ENCODE measurements around the gene LNPEP. TPM values are rescaled to one million over a fixed set of nuclear protein-coding genes. Genes with fewer than 3 reads are reported as not detected.
"Not testable (repeated sequence)": the region's sequence is repeated elsewhere in the genome, so short reads cannot be mapped to it uniquely, and the experiment has no call there.

The LNPEP gene
- total RNA-seq, 2 experiments from 2014 or later: 45.8 to 46.7 TPM

GRCh38 chr5:97078958-97079743, 143.3 kb downstream of the LNPEP start:
- intact Hi-C loops (cut with DNase I, micrococcal nuclease): no loop called here
- Mint-ChIP-seq H3K27me3 (no peaks in the 10 kb centered on the region), H3K36me3 (ENCODE audit: low read depth) (no peaks in the 10 kb centered on the region), H3K4me3 (no peak overlapping the region), H3K4me1 (peaks cover 14% of the 10 kb centered on the region), H3K9me3 (ENCODE audit: low read depth) (no peaks in the 10 kb centered on the region), H3K27ac (no peak overlapping the region)
- CTCF ChIA-PET: interaction anchor here (0.7 kb wide), 2 partner anchors 351 to 478 kb away, joined by 3 read pairs; no protein-coding TSS in a partner anchor
- peak; percentile 9 for DNase-seq
- POLR2A ChIA-PET: no interaction called here
- ATAC-seq: peak; percentile 73

- ATAC-seq; H3K9me3 Mint-ChIP-seq (ENCODE audit: low read depth); DNase-seq; H3K27me3 Mint-ChIP-seq; H3K36me3 Mint-ChIP-seq (ENCODE audit: low read depth); H3K4me3 Mint-ChIP-seq; CTCF ChIA-PET; H3K4me1 Mint-ChIP-seq; H3K27ac Mint-ChIP-seq; POLR2A ChIA-PET: not testable (repeated sequence)
- intact Hi-C loops (cut with DNase I, micrococcal nuclease): loop anchor here in 1 of 2 experiments (5.0 kb wide), 1 partner anchor 42 kb away; no protein-coding TSS in a partner anchor
These were observed 149.0 kb downstream of the LNPEP start for GRCh38 chr5:97084782-97085458.

- H3K9me3 Mint-ChIP-seq (ENCODE audit: low read depth): peaks cover 2% of the 10 kb centered on the region
- no peaks in the 10 kb centered on the region for H3K27me3 Mint-ChIP-seq
- no peak overlapping the region for H3K4me3 Mint-ChIP-seq
- H3K36me3 Mint-ChIP-seq (ENCODE audit: low read depth): no peaks in the 10 kb centered on the region
- intact Hi-C loops (cut with DNase I, micrococcal nuclease): no loop called here
- ChIA-PET POLR2A (no interaction called here), CTCF (no interaction called here)
- DNase-seq: no peak
- H3K4me1 Mint-ChIP-seq: peaks cover 7% of the 10 kb centered on the region
- H3K27ac Mint-ChIP-seq: no peak overlapping the region
- no peak for ATAC-seq
These were observed 149.7 kb downstream of the LNPEP start for GRCh38 chr5:97085459-97086181.

Other genes with a start within 250 kb of the LNPEP start
- gene ERAP1, start 128.1 kb upstream of the LNPEP start, total RNA-seq: 10 to 100 TPM; 56.4 to 98.7 TPM
- gene ERAP2, start 59.6 kb upstream of the LNPEP start, total RNA-seq: 10 to 100 TPM; 57.3 to 60.7 TPM
- gene LIX1, start 206.5 kb downstream of the LNPEP start, total RNA-seq: not detected
- 10 to 100 TPM; 30.9 to 39.2 TPM for gene RIOK2, start 247.2 kb downstream of the LNPEP start, total RNA-seq